Femur (tissue), 1 donor: ENCODE results near the gene SLCO4C1.

Experiments used
- DNase-seq: peaks from one replicate; pipeline ENCODE4 v3.0.0-alpha.2; 2017

Gene SLCO4C1

GRCh38 chr5:102270036-102270435 is 26.0 kb downstream of the SLCO4C1 start:
- DNase-seq, result no peak

- no peak for DNase-seq
Observed at GRCh38 chr5:102262688-102263087, 33.4 kb downstream of the SLCO4C1 start.

- no peak for DNase-seq
Observed at GRCh38 chr5:102249381-102249780, 46.7 kb downstream of the SLCO4C1 start.

- no peak for DNase-seq
Observed at GRCh38 chr5:102243213-102243612, 52.9 kb downstream of the SLCO4C1 start.

- DNase-seq, result no peak
Observed at GRCh38 chr5:102241809-102242421, 54.2 kb downstream of the SLCO4C1 start.

- no peak for DNase-seq
Observed at GRCh38 chr5:102231693-102232619, 64.1 kb downstream of the SLCO4C1 start.

GRCh38 chr5:102229685-102230084 is 66.4 kb downstream of the SLCO4C1 start:
- DNase-seq, result no peak

GRCh38 chr5:102226321-102226720 is 69.8 kb downstream of the SLCO4C1 start:
- no peak for DNase-seq

GRCh38 chr5:102223542-102224477 is 72.3 kb downstream of the SLCO4C1 start:
- no peak for DNase-seq

GRCh38 chr5:102222772-102223171 is 73.3 kb downstream of the SLCO4C1 start:
- no peak for DNase-seq

- DNase-seq, result no peak
Observed at GRCh38 chr5:102221949-102222348, 74.1 kb downstream of the SLCO4C1 start.

- DNase-seq, result no peak
Observed at GRCh38 chr5:102218159-102218558, 77.9 kb downstream of the SLCO4C1 start.

GRCh38 chr5:102216678-102217077 is 79.4 kb downstream of the SLCO4C1 start:
- no peak for DNase-seq

GRCh38 chr5:102211165-102211564 is 84.9 kb downstream of the SLCO4C1 start:
- DNase-seq, result no peak

GRCh38 chr5:102200861-102201260 is 95.2 kb downstream of the SLCO4C1 start:
- no peak for DNase-seq

GRCh38 chr5:102196481-102196880 is 99.6 kb downstream of the SLCO4C1 start:
- no peak for DNase-seq
